GM12874 (cell line): ENCODE measurements around the gene SH3GLB2.

Experiments used
- CTCF ChIP-seq: IDR thresholded peaks from 2 replicates; pipeline ENCODE4 v1.5.1; 2011; ENCODE audit warnings: low read depth, mild to moderate bottlenecking, control low read depth, low read length, moderate library complexity; ENCODE audit not compliant: insufficient read depth

The SH3GLB2 gene

DNA sequence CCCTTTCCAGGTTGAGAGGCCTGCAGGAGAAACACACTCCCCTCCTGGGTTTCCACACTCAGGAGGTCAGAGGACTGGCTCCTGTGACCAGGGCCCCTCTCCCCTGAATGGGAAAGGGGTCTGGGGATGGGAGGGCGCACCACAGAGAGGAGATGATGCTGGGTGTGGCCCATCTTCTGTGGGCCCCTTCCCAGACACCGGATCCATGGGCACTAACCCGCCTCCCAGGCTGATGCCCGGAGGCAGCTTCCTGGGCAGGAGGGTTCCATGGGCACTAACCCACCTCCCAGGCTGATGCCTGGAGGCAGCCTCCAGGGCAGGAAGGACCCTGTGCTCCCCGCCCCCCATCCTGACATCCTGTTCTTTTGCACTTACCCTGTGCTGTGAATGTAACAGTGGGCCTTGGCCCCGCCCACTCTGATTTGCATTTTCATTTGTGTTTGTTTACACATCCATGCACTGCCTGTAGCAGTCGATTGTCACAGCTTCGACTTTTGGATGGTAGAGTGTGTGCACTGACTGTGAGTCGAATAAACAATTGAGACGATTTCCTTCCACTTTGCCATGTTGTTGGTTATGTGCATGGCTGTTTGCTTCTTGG is 43.5 kb upstream of the SH3GLB2 start:
- TF ChIP-seq CTCF, result no peak

DNA sequence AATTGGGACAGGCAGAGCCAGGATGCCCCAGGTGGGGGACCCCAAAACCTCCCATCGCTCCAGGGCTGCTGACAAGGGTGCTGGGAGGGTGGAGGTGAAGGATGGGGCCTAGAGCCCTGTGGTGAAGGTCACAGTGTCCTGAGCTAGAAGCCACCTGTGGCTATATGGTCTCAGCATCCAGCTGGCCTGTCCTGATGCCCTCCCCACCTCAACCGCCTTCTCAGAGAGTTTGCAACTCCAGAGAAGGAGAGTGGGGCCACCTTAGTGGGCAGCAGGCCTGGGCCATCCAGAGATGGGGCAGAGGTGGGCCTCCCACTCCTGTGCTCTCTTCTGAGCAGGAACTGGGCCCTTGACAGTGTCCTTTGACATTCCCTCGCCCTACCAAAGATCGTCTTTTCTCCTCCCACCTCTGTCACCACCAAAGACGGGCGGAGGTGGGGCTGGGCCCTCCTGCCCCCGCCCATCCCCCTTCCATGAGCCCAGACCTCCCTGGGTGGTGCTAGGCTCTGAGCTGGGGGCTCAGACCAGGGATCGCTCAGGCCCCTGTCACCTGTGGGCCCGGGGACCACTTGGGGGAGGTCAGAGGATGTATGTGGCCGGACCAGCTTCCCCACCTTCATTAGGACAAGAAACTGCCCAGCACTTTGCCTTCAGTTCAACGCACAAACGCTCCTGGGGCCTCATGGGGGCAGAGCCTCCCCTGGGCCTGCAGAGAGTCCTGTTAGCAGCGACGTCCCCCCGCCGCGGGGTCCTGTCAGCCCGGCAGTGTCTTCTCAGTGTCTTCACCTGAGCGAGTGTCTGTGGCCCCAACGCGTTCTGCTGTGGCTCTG is 42.8 kb upstream of the SH3GLB2 start:
- no peak for TF ChIP-seq CTCF

DNA sequence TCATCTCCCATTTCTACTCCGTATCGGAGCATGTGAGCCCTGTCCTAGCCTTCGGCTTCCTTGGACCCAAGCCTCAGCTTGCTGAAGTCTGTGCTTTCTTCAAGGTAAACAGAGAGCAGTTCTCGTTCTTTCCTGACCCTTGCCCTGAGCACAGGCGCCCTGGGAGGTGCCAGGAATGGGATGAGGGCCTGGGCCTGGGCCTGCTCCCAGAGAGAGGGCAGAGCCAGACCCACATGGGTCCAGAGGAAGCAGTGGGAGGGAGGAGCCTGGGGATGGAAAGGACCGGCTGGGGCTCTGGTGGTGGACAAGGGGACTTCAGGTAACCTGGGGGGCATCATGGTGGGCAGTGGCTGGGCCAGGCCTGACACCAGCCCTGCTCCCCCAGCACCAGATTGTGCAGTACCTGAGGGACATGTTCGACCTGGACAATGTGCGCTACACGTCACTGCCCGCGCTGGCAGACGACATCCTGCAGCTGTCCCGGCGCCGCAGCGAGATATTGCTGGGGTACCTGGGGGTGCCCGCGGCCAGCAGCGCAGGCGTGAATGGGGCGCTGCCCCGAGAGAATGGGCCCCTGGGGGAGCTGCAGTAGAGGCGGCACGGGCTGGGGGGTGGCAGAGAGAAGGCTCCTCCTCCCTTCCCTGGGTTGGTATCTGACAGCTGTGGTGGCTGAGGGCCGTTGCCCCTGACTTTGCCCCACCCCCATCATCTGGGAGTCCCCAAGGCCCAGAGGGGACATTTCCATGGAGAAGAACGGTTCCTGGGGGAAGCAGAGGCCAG is 41.9 kb upstream of the SH3GLB2 start:
- TF ChIP-seq CTCF, result no peak

- TF ChIP-seq CTCF, result no peak
These were observed 41.1 kb upstream of the SH3GLB2 start for GRCh38 chr9:129068990-129069861.

GRCh38 chr9:129068110-129068509 is 40.0 kb upstream of the SH3GLB2 start:
- no peak for TF ChIP-seq CTCF

DNA sequence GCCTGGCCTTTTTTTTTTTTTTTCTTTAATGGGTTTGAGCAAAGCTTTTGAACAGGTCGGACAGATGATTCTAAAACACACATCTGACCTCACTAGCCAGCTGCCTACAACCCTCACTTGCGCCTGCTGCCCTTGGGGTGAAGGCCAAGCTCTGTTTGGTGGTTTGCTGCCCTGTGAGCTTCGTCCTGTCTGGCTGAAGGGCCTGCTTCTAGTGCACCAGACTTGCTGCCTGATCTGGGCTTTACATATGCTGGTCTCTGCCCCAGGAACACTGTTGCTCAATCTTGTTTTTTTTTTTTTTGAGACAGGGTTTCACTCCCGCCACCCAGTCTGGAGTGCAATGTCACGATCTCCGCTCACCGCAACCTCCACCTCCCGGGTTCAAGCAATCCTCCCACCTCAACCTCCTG is 36.4 kb upstream of the SH3GLB2 start:
- no peak for TF ChIP-seq CTCF

- TF ChIP-seq CTCF, result no peak
These were observed 34.9 kb upstream of the SH3GLB2 start for GRCh38 chr9:129063061-129063460.
